DOHH2 (cell line): Measurements from ENCODE around the gene SRGAP3.

Experiments used
- H3F3A ChIP-seq: fragments of 200-600 bp; sonication (generic), shearing (Covaris generic); 2 replicates; pipeline ENCODE4 v1.6.0; 2016; ENCODE audit warnings: antibody characterized with exemption, mild to moderate bottlenecking; ENCODE audit not compliant: control insufficient read depth, insufficient read depth
- H3K27ac ChIP-seq: fragments of 200-600 bp; sonication (generic); 2 replicates; pipeline ENCODE4 v1.5.1; 2014; ENCODE audit warnings: low read depth, mild to moderate bottlenecking, low read length, moderate library complexity
- H3K27me3 ChIP-seq: fragments of 200-600 bp; sonication (generic); 2 replicates; pipeline ENCODE4 v1.6.1; 2014; ENCODE audit warnings: mild to moderate bottlenecking, low read length, mixed read lengths; ENCODE audit not compliant: control insufficient read depth
- H3K36me3 ChIP-seq: fragments of 200-600 bp; sonication (generic); 2 replicates; pipeline ENCODE4 v1.6.1; 2014; ENCODE audit warnings: mild to moderate bottlenecking, low read length, moderate library complexity, mixed read lengths; ENCODE audit not compliant: control insufficient read depth
- H3K4me1 ChIP-seq: fragments of 200-600 bp; sonication (generic); 2 replicates; pipeline ENCODE4 v1.6.1; 2014; ENCODE audit warnings: mild to moderate bottlenecking, low read length, mixed read lengths; ENCODE audit not compliant: control insufficient read depth
- H3K4me2 ChIP-seq: fragments of 200-600 bp; sonication (generic); 2 replicates; pipeline ENCODE4 v1.6.0; 2014; ENCODE audit warnings: mild to moderate bottlenecking, low read length, moderate library complexity
- H3K4me3 ChIP-seq: fragments of 200-600 bp; sonication (generic); 2 replicates; pipeline ENCODE4 v1.5.1; 2014; ENCODE audit warnings: mild to moderate bottlenecking, low read length, mixed read lengths
- H3K79me2 ChIP-seq: fragments of 200-600 bp; sonication (generic); 2 replicates; pipeline ENCODE4 v1.6.1; 2014; ENCODE audit warnings: mild to moderate bottlenecking, low read length, mixed read lengths; ENCODE audit not compliant: control insufficient read depth
- H3K9me2 ChIP-seq: fragments of 200-600 bp; sonication (generic); replicated peaks from 2 replicates; pipeline ENCODE4 v1.6.1; 2014; ENCODE audit warnings: mild to moderate bottlenecking, low read length, mixed read lengths; ENCODE audit not compliant: control insufficient read depth
- H3K9me3 ChIP-seq: fragments of 200-600 bp; sonication (generic); 2 replicates; pipeline ENCODE4 v1.6.1; 2014; ENCODE audit warnings: antibody characterized with exemption, low read length, mixed read lengths; ENCODE audit not compliant: control insufficient read depth, insufficient read depth
- H4K20me1 ChIP-seq: fragments of 200-600 bp; sonication (generic); 2 replicates; pipeline ENCODE4 v1.6.0; 2014; ENCODE audit warnings: low read depth, mild to moderate bottlenecking, antibody characterized with exemption, low read length, moderate library complexity; ENCODE audit not compliant: control insufficient read depth, insufficient read depth
- CTCF ChIP-seq: fragments of 200-600 bp; sonication (generic); IDR thresholded peaks from one replicate; pipeline ENCODE4 v1.5.1; 2014; ENCODE audit warnings: antibody characterized with exemption, mild to moderate bottlenecking, low read depth, low read length; ENCODE audit not compliant: poor library complexity, severe bottlenecking
- EZH2phosphoT487 ChIP-seq: fragments of 200-600 bp; sonication (generic); IDR thresholded peaks from 2 replicates; pipeline ENCODE4 v1.6.1; 2017; ENCODE audit warnings: borderline replicate concordance, mild to moderate bottlenecking, antibody characterized with exemption, low read length, moderate library complexity, mixed read lengths

Gene SRGAP3

GRCh38 chr3:9157651-9158362, 91.6 kb downstream of the SRGAP3 start:
- no peak for TF ChIP-seq CTCF
- Histone ChIP-seq H3K4me3 (no peak overlapping the region), H3K4me1 (no peaks in the 10 kb centered on the region), H3K4me2 (no peak overlapping the region), H3K9me2 (no peaks in the 10 kb centered on the region), H3K27ac (no peak overlapping the region), H3K9me3 (no peaks in the 10 kb centered on the region), H4K20me1 (no peaks in the 10 kb centered on the region), H3F3A (no peaks in the 10 kb centered on the region), H3K27me3 (no peaks in the 10 kb centered on the region), H3K79me2 (no peaks in the 10 kb centered on the region), H3K36me3 (no peaks in the 10 kb centered on the region)

- Histone ChIP-seq H3K4me3 (no peak overlapping the region), H3K4me2 (no peak overlapping the region), H3K79me2 (no peaks in the 10 kb centered on the region), H3K9me2 (no peaks in the 10 kb centered on the region), H4K20me1 (no peaks in the 10 kb centered on the region), H3K27me3 (no peaks in the 10 kb centered on the region), H3K36me3 (no peaks in the 10 kb centered on the region), H3K4me1 (no peaks in the 10 kb centered on the region), H3F3A (no peaks in the 10 kb centered on the region), H3K27ac (no peak overlapping the region), H3K9me3 (no peaks in the 10 kb centered on the region; the same call in 1 of the 2 replicates)
- TF ChIP-seq CTCF (no peak), EZH2phosphoT487 (no peak)
These were observed 92.8 kb downstream of the SRGAP3 start for GRCh38 chr3:9156604-9157003.

GRCh38 chr3:9155028-9155427, 94.4 kb downstream of the SRGAP3 start:
- Histone ChIP-seq H3K9me2 (no peaks in the 10 kb centered on the region), H3K4me3 (no peak overlapping the region), H3F3A (no peaks in the 10 kb centered on the region), H3K79me2 (no peaks in the 10 kb centered on the region), H3K9me3 (peaks cover 8% of the 10 kb centered on the region), H3K36me3 (no peaks in the 10 kb centered on the region), H3K4me1 (no peaks in the 10 kb centered on the region), H3K4me2 (no peak overlapping the region), H4K20me1 (no peaks in the 10 kb centered on the region), H3K27ac (no peak overlapping the region), H3K27me3 (no peaks in the 10 kb centered on the region)
- TF ChIP-seq EZH2phosphoT487 (no peak), CTCF (no peak)
